Fibroblast of lung (primary cell): Measurements from ENCODE around the gene ST6GALNAC3.

Experiments used
- CTCF ChIP-seq, 2 donors: IDR thresholded peaks in 1 of 2; conservative IDR thresholded peaks in 1 of 2; 1 replicate in 1 of 2; 2 replicates in 1 of 2; pipeline ENCODE4 v1.5.1; 2011 to 2012; ENCODE audit warnings: low read length in 2 of 2, control low read depth in 1 of 2, inconsistent platforms in 1 of 2, low read depth in 1 of 2, mild to moderate bottlenecking in 1 of 2
- EZH2 ChIP-seq: IDR thresholded peaks from 2 replicates; pipeline ENCODE4 v1.5.1; 2012; ENCODE audit warnings: low read length, control low read depth, mild to moderate bottlenecking; ENCODE audit errors: missing control alignments

DNA sequence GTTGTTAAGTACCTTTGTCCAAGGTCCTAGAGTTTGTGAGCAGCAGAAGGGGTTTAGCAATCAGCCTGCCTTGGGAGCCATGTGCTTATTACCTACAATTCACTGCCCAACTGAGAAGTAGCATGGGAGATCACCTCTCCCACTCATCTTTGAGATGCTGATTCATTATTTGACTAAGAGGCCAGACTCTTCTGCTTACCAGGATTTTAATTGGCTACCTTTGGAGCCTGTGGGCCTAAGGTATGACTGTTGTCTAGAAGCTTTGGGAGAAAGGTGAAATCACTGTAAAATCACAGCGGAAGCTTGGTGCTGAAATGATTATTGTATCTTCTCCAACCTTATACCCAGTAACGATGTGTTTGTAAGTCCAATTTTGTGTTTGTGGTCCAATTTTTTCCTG lies 213.4 kb downstream of the ST6GALNAC3 start:
- no peak for TF ChIP-seq EZH2
- TF ChIP-seq CTCF (conservative IDR thresholded peaks at IDR 0.05 in 1 of 2, IDR thresholded peaks at IDR 0.05 in 1 of 2; ENCODE audit: low read depth in 1 of 2, low read length in 2 of 2): no peak
